K562 (cell line): ENCODE results near the gene GRK4. TPM values are rescaled to one million over a fixed set of nuclear protein-coding genes. Genes with fewer than 3 reads are reported as not detected.

ENCODE experiments used
- ARID2 ChIP-seq: fragments of 450-650 bp; IDR thresholded peaks from 2 replicates; pipeline ENCODE4 v1.6.1; 2017; ENCODE audit warnings: antibody characterized with exemption, mild to moderate bottlenecking
- ARID4B ChIP-seq: sonication (generic); formaldehyde crosslinking; IDR thresholded peaks from 2 replicates; pipeline ENCODE4 v1.8.0; 2022; ENCODE audit warnings: mild to moderate bottlenecking, missing genetic modification reagents
- MGA ChIP-seq: fragments of 450-650 bp; IDR thresholded peaks from 2 replicates; pipeline ENCODE4 v1.6.1; 2016; ENCODE audit warnings: mild to moderate bottlenecking, moderate library complexity
- NR2F6 ChIP-seq: fragments of 450-650 bp; formaldehyde crosslinking; IDR thresholded peaks from 2 replicates; pipeline ENCODE4 v1.4.0; 2020; ENCODE audit warnings: mild to moderate bottlenecking
- SMAD1 ChIP-seq: fragments of 150-350 bp; IDR thresholded peaks from 2 replicates; pipeline ENCODE4 v1.6.1; 2014; ENCODE audit warnings: low read length, low read depth; ENCODE audit not compliant: partially characterized antibody
- TAL1 ChIP-seq: fragments of 450-650 bp; IDR thresholded peaks from 2 replicates; pipeline ENCODE4 v1.6.1; 2016; ENCODE audit warnings: mild to moderate bottlenecking
- TFAP4 ChIP-seq: sonication (generic); formaldehyde crosslinking; IDR thresholded peaks from 2 replicates; pipeline ENCODE4 v1.8.0; 2022; ENCODE audit warnings: missing genetic modification reagents, mild to moderate bottlenecking, moderate library complexity, borderline replicate concordance
- TOE1 ChIP-seq, 2 experiments: fragments of 450-650 bp in 1 of 2; sonication (generic) in 1 of 2; formaldehyde crosslinking in 1 of 2; IDR thresholded peaks; 2 replicates each; pipeline versions ENCODE4 v1.7.1 to v1.8.0; 2016 to 2022; ENCODE audit warnings: borderline replicate concordance in 2 of 2, mild to moderate bottlenecking in 2 of 2, antibody characterized with exemption in 1 of 2, inconsistent platforms in 1 of 2, low read depth in 1 of 2, missing genetic modification reagents in 1 of 2, moderate library complexity in 1 of 2
- polyA plus RNA-seq, 8 experiments: library from polyadenylated mRNA; depleted of rRNA in 4 of 8; stranded (reverse) in 5 of 8; unstranded in 3 of 8; fragments of >200 nt; fragmentation: Nextera tagmentation in 2 of 8; fragmentation: Illumina TruSeq in 1 of 8; extraction: Ambion mirVana in 2 of 8; extraction: Trizol in 1 of 8; gene quantifications; 2 replicates each; pipeline versions ENCODE4 v1.2.1 to v1.2.3, GENCODE V29; 2011 to 2014; ENCODE audit warnings: inconsistent platforms in 1 of 8, missing spikeins in 1 of 8
- total RNA-seq, 7 experiments: library from RNA; depleted of rRNA in 6 of 7; stranded (reverse); fragments of >200 nt in 6 of 7; fragmentation: Illumina TruSeq in 2 of 7; extraction: Trizol in 2 of 7; gene quantifications; 2 replicates each; pipeline versions ENCODE4 v1.2.1 to v1.2.3, GENCODE V29; 2011 to 2021; ENCODE audit warnings: low replicate concordance in 1 of 7

GRK4 gene
- total and polyA plus RNA-seq, 9 of the 15 experiments (the other 6 are each of a cell fraction or from before 2014, with no cell fraction given) = 1.1 to 4.8 (median 2.6) TPM

GRCh38 chr4:3041192-3042142 is 78.1 kb downstream of the GRK4 start (continued):
- TF ChIP-seq ARID4B (0 out of 2 replicates have a peak, but pooled peaks have one; percentile 34), ARID2 (no peak), TOE1 (IDR thresholded peaks at IDR 0.05; ENCODE audit: borderline replicate concordance) (no peak), TOE1 (CRISPR knock-in tag; IDR thresholded peaks at IDR 0.05; ENCODE audit: borderline replicate concordance, low read depth) (no peak), SMAD1 (no peak), NR2F6 (CRISPR knock-in tag) (no peak), TAL1 (no peak), TFAP4 (0 out of 2 replicates have a peak, but pooled peaks have one; percentile 8), MGA (no peak)
